GM19324 (cell line): ENCODE measurements around the gene MYO18B.

Source experiments
- ATAC-seq: cut with Tn5 transposase; IDR thresholded peaks from one replicate; pipeline ENCODE4 v1.9.1; 2021; ENCODE audit warnings: mild to moderate bottlenecking, moderate library complexity; ENCODE audit not compliant: unreplicated experiment, low FRiP score

MYO18B gene

GRCh38 chr22:26025626-26026025 is 283.6 kb downstream of the MYO18B start:
- ATAC-seq: no peak

GRCh38 chr22:26027341-26027740 is 285.4 kb downstream of the MYO18B start:
- ATAC-seq: no peak

GRCh38 chr22:26031641-26032040 is 289.7 kb downstream of the MYO18B start:
- ATAC-seq: no peak

DNA sequence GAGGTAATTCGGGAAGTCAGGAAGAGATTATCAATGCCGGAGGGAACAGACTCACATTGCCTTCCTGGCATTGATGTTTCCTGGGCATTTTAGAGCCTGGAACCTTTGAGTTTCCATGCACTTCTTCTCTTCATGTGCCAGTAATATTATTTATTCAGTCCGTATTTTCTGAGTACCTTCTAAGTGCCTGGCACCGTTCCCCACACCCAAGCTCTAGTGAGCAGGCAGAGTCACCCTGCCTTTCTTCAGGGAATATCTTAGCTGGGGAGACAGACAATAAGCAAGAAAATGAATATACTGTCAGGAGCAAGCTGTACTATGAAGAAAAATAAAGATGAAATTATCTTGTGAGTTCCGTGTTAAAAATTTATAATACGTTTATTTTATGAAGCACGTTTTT is 291.1 kb downstream of the MYO18B start:
- ATAC-seq: no peak

DNA sequence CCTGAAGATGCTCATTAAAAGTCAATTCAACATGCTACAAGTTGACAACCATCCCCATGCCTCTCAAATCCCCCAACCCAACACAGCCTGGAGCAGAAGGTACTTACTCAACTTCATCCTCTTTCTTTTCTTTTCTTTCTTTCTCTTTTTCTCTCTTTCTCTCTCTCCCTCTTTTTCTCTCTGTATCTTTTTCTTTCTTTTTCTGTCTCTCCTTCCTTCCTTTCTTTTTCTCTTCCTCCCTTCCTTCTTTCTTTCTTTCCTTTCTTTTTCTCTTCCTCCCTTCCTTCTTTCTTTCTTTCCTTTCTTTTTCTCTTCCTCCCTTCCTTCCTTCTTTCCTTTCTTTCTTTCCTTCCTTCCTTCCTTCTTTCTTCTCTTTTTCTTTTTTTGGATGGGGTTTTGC is 291.6 kb downstream of the MYO18B start:
- no peak for ATAC-seq

- no peak for ATAC-seq
Measured at GRCh38 chr22:26035523-26035922, 293.5 kb downstream of the MYO18B start.

- ATAC-seq: no peak
Measured at GRCh38 chr22:26038365-26038764, 296.4 kb downstream of the MYO18B start.

DNA sequence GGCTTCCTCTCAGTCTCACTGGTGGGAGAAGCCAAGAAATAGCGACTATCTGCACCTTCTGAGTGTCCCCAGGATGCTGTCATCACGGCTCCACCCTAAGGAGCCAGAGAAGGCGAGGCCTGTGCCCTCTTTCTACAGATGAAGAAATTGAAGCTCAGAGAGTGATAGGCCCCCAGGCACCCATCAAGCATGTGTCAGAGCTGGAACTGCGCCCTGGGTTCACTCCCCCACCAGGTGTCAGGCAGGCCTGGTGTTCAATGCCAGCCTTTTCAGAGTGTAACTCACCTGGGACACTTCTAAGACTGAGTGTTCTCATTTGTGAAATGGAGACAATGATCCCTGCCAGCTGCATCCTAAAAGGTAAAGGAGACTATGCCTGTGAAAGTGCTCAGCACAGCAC is 299.9 kb downstream of the MYO18B start:
- ATAC-seq: no peak

DNA sequence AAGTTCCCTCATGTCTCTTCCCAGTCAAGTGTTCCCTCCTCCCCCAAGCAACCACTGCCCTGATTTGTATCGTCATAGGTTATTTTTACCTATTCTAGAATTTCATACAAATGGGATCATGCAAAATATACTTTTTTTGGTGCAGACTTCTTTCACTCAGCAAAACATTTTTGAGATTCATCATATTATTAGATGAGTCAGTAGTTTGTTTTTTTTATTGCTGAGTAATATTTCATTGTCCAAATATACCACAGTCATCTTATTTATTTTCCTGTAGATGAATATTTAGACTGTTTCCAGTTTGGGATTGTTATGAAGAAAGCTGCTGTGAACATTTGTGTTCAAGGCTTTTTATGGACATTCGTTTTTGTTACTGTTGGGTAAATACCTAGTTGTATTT is 301.0 kb downstream of the MYO18B start:
- no peak for ATAC-seq

DNA sequence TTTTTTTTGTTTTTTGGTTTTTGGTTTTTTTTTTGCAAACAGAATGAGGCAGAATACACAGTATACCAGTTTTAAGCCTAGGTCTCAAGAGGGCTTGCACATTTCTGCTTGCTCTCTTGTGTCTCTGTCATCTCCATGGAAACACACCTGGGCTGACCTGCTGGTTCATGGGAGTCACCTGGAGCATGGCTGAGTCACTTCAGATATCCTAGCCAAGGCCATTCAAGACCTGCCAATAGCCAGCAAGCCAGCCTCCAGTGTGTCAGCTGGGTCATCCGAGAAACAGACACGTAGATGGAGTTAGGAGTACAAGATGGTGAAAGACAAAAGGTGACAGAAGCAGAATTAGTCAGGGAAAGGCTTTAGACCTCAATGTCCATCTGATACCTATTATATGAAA is 303.1 kb downstream of the MYO18B start:
- no peak for ATAC-seq

GRCh38 chr22:26045860-26046259 is 303.9 kb downstream of the MYO18B start:
- no peak for ATAC-seq

GRCh38 chr22:26047516-26047915 is 305.5 kb downstream of the MYO18B start:
- no peak for ATAC-seq

GRCh38 chr22:26047920-26048319 is 305.9 kb downstream of the MYO18B start:
- ATAC-seq: no peak

DNA sequence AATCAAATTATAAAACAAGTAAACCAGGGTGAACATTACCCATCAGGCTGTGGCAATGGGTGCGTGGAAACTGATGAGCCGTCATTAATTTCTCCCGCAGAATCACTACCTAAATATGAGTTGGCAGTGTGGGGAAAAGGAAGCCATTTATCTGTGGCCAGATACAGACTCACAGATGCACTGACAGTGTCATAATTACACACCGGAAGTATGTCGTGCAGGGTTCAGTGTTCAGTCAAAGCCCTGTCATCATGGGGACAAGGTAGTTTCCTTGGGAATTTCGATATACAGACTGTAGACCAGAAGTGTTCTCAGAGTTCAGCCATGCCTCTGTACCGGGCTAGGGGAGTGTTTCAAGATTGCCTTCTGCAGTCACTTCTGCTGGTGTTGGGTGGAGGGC is 308.1 kb downstream of the MYO18B start:
- no peak for ATAC-seq

DNA sequence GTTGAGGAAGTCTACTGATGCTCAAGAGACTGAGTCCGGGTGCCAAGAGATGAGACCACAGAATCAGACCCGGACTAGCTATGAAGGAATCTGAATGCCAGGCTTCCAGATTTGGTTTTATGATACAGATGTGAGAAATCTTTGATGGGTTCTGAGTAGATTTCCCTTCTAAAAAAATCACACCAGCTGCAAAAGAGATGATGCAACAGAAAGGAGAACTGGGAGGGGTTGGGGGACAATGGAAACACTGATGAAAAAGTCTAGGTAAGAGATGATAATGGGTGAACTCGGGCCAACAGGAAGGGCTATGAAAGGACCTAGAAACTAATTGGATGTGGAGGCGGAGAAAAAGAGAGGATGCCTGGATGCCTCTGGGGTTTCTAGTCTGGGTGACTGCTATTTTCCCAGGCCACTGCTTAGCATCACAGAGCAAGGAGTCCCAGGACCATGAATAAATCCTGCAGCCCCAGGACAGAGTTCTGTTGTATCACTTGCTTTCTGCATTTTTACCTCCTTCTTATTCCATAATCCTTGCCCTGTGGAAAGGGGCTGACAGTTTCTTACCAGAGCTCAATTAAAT is 311.8 kb downstream of the MYO18B start:
- ATAC-seq: no peak

DNA sequence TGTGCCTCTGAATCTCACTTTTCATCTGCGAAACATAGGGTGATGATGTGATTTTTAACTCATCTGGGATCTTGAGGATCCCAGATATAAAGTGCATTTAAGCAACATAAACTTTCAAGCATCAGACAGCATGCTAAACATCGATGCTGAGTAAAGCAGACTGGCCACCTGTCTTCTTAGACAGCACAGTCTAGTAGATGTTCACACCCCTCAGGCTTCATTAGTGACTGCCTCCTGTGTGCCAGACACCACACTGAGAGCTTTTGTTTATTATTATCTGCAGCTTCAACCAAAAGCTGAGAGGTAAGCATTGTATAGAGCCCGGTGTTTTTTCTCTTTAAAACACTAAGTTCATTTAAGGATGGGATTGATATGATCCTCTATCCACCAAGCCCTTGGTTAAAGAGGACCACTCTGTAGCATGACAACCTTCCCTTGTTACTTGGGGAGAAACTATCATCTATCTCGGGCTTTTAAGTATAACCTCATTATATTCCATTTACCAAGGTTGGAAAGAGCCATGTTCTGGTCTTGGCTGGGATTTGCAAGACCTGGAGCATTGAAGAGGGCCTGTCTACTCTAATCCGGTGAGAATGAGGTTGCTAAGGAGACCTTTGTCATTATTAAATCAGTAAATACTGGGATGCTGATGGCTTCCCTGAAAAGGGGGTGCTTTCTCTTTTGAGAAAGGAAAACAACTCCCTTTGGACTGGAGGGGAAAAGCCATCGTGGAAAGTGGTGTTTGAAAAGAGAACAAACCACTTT is 313.0 kb downstream of the MYO18B start:
- no peak for ATAC-seq

DNA sequence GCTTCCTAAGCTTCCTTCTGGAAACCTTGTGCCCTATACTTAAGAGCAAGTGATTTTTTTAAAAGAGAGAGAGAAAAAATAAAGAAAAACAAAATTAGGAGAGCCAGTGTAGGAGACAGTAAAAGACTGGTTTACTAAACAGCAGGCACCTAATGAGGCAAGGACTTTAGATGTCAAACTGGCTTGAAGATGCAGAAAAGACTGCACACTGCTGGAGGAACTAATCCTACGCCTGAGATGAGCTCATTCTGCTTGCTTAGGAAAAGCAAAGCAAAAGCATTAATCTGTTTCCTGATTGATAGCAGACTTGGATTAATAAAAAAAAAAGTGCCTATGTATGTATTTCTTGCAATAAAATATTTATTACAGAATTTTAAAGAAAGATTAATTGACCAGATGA is 313.7 kb downstream of the MYO18B start:
- ATAC-seq: no peak

- no peak for ATAC-seq
Measured at GRCh38 chr22:26056455-26057200, 314.6 kb downstream of the MYO18B start.

DNA sequence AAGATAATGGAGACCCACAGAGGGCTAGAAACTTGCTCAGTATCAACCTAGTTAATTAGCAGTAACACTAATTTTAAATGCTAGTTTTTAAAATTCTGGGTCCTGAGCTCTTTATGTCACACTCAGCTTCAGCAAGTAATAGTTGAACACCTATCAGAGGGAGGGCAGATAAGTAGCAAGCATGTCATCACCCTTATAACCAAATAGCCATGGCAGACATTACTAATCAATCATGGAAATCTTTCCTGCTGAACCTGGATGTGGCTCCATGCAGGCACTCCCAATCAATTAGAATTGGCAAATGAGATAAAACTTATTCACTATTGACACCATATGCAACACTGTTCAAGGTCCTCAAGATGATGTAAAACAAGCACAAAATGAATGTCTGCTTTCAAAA is 315.7 kb downstream of the MYO18B start:
- no peak for ATAC-seq

DNA sequence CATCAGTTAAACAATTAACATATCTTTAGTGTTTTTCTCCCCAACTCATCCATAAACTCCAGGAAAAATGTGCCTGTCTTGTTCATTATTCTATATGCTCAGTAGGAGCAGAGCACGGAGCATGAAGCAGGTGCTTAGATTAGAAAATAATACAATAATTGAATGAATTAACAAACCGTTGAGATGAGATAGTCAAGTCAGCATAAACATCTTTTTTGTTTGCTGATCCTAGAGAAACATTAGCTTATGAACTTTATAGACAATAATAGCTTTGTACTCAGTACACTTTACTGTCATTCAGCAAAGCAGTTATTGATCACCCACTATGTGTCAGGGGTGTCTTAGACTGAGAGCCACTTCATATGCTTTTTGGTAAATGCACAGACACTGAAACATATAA is 322.1 kb downstream of the MYO18B start:
- ATAC-seq: no peak

DNA sequence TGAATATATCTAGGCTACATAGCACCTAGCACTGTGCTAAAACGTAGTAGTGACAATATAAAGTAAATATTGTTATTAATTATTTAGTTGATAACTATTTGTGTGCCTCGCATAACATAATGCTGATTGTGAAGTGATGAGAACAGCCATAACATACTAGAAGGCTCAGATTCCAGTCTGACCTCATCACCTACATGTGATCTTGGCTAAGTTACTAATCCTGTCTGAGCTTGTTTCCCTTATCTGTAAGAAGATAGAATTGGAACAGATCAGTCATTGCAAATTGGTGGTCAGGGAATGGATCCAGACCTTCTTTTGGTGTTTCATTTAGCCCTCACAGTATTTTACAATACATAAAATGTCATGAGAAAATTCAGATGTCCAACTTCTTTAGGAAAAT is 323.9 kb downstream of the MYO18B start:
- ATAC-seq: no peak

GRCh38 chr22:26066534-26066933 is 324.5 kb downstream of the MYO18B start:
- no peak for ATAC-seq
